SH-SY5Y (cell line): Measurements from ENCODE around the gene COL18A1.

Experiments
- GATA2 ChIP-seq: IDR thresholded peaks from 2 replicates; pipeline ENCODE4 v1.6.1; 2011; ENCODE audit warnings: mild to moderate bottlenecking, low read depth, low read length
- GATA3 ChIP-seq: IDR thresholded peaks from 2 replicates; pipeline ENCODE4 v1.6.1; 2011; ENCODE audit warnings: low read depth, mild to moderate bottlenecking, low read length, moderate library complexity

DNA sequence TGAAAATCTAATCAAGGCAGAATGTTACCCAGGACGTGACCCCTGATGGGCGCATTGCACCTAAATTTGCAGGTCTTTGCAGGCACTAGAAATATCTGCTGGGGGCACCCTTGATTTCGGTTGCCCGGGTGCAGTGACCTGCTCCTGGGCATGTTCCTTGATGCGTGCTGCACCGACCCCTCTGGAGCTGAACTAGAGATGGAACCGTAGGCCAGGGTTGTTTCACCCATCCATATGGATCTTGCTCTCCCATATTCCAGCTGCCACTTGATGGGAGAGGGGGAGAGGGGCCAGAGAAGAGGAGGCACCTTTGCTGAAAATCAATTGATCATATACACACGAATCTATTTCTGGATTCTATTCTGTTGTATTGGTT is 8.4 kb upstream of the COL18A1 start:
- TF ChIP-seq GATA3 (no peak), GATA2 (no peak)
